ENCODE data around the gene PPP1R2B.
"Not testable (repeated sequence)": the region's sequence is repeated elsewhere in the genome, so short reads cannot be mapped to it uniquely, and the experiment has no call there.

Gene PPP1R2B

DNA sequence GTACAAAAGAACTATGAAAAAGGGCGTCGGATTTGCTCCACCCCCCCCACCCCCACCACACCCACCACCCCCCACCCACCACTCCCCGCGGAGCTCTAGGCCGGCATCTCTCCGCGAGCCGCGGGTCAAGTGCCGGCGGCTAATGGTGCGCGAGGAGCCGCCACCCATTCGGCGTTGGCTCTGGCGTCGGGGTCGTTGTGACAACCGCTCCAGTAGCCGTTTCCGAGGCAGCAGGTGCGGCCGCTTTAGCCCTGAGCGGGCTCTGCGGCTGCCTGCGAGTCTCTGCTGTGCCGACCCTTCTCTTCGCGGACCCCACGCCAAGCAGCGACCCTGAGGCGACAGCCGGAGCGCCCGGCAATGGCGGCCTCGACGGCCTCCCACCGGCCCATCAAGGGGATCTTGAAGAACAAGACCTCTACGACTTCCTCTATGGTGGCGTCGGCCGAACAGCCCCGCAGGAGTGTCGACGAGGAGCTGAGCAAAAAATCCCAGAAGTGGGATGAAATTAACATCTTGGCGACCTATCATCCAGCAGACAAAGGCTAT lies at the start of gene PPP1R2B:
PPP1R2B (plus strand) TSS at position 90 of the 546 bp plus-strand sequence; CDS start at position 358, 268 bp downstream.
- no peak for DNase-seq

- DNase-seq = peak; percentile 54
Observed at GRCh38 chr5:156800929-156801328, 49.2 kb upstream of the PPP1R2B start.

GRCh38 chr5:156802501-156802900 lies 47.6 kb upstream of the PPP1R2B start:
- DNase-seq = no peak

DNA sequence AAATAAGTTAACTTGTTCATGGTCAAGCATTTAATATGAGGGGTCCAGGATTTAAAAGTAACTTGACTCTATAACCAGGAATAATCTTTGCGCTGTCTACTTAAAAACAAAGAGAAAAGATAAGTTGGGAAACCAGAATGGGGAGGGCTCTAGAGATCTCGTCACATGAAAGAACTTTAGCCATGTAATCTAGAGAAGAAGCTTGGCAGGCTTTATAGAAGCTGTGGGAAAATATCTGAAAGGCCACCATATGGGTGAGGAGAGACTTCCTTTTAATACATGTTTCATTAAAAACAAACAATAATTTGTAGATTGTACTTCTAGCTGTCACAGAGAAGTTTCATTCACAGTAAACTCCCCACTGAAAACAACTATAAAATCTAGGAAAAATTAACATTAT lies 46.7 kb upstream of the PPP1R2B start:
- no peak for DNase-seq

DNA sequence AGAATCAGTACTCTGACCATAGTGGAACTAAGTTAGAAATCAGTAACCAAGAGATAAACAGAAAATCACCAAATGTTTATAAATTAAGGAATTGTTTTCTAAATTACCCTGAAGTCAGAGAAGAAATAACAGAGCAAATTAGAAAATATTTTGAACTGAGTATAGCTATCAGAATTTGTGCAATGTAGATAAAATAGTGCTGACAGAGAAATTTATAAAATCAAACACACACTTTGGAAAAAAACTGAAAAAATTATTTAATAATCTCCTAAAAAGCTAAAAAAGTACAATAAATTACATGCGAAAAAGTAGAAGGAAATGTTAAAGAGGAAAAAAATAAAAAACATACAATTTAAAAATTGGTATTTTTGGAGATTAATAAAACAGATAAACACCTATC lies 37.1 kb upstream of the PPP1R2B start:
- DNase-seq = no peak

GRCh38 chr5:156815988-156816599 lies 34.0 kb upstream of the PPP1R2B start:
- DNase-seq = peak; percentile 76

DNA sequence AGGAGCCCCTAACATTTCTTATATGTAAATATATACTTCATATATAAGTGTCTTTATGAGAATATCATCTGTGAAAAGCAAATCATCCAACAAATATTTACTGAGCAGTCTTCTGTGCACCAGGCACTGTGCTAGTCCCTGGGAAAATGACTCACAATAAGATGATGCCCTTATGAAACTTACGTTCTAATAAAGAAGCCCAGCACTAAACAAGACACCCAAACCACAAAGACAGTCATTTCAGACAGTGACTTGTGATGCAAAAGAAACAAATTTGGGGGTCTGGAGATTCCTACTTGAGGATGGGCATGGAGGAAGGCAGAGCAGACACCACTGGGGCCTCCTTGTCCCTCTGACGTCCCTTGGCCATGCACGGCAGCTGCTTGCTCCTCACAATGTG lies 30.6 kb upstream of the PPP1R2B start:
- DNase-seq = no peak

GRCh38 chr5:156819967-156820581 lies 30.0 kb upstream of the PPP1R2B start:
- no peak for DNase-seq

DNA sequence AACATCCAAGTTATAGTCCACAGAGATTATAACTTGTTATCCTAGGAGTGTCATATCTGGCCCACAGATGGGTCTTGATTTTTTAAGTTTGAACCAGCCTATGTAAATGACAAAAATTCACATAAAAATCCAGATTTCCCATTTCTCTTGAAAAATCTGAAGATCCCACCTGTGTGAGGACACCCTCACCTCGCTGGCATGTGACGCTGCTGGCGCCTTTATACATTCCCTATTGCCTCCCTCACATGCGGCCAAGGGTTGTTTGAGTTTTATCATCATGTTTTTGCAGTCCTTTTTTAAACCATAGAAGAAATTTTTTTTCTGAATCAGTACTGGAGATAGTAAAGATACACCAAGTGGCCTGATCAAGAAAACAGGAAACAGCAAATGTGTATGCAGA lies 25.9 kb upstream of the PPP1R2B start:
- DNase-seq = no peak

DNA sequence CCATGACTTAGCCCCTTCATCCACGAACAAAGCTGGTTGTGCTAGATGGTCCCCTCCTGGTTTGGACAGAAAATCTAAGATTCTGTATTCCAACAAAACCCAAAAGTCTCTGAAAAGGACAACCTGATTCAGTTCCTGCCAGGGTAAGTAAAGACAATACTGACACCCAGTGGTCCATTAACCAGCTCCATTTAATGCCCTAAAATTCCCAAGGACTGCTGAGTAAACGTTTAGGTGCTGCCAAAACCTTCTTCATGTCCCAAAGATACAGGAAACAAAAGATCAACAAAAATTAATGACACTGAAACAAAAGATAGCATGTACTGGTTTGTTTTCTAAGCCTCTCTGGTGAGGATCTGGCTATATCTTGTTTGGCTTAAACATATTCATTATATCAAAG lies 25.3 kb upstream of the PPP1R2B start:
- DNase-seq = peak; percentile 85

DNA sequence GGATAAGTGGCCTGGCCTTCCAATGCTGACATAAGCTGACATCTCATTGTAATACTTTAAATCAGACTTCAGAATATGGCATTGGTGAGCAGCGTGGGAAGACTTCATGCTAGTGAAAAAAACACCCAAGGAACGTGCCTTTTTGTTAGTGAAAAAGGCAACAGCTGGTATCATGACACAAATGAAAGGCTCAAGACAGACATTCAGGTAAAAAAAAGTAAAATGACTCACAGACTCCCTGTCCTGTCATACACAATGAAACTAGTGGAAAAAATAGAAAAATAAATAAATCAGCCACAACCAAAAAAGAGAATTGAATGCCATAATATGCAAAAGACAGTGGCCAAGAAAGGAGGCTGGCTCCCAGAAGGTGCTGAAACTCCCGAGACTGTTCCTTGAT lies 24.4 kb upstream of the PPP1R2B start:
- no peak for DNase-seq

- no peak for DNase-seq
Observed at GRCh38 chr5:156826150-156826549, 23.9 kb upstream of the PPP1R2B start.

DNA sequence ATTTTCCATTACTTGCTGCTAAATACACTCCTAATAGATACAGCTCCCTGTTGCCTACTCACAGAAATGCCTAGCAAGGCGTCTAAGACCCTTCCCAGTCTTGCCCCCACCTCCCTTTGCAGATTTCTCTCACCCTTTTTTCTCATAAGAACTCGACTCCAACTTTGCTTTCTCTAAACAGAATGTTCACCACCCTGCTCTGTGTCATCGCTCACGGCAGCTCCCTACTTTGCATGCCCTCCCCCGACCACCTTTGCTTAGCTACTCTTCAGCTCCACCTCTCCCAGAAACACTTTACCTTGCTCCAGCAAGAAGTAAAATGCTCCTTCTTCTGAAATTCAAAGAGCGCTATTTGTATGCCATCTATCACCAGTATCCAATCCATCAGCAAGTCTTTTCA lies 15.2 kb upstream of the PPP1R2B start:
- no peak for DNase-seq

DNA sequence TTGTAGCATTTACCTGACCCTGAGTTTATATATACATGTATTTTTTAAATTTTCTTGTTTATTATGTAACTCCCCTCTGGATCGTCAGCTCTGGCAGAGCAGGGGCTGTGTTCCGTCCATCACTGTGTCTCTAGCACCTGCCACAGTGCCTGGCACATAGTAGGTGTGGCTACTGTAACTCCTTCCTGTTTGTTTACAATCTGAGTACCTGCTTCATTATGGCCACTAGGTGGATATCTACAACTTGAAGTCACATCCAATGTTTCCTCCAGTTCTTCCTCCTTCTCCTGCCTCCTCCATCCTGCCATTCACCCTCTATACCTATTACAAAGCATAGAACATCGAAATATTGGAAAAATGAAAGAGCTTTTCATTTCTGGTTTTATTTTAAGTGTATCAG lies 14.2 kb upstream of the PPP1R2B start:
- DNase-seq = peak; percentile 70

- no peak for DNase-seq
Observed at GRCh38 chr5:156836846-156837245, 13.2 kb upstream of the PPP1R2B start.

- peak; percentile 82 for DNase-seq
Observed at GRCh38 chr5:156838961-156839360, 11.1 kb upstream of the PPP1R2B start.

DNA sequence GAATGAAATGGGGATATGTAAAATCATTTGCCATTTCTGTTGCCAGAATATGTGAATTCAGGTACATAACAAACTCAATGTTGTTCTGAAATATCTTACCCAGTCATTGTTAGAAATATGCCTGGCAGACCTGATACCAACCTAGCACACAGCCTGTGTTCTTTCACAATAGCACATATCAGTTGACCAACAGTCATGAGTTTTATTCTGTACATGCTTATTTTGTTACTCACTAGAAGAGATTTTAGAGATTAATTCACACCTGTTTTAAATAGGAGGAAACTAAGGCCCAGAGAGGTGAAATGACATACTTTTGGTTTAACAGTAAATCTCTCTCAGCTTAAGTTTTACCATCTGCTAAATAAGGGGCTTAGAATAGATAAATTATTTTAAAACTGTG lies 8.4 kb upstream of the PPP1R2B start:
- no peak for DNase-seq

DNA sequence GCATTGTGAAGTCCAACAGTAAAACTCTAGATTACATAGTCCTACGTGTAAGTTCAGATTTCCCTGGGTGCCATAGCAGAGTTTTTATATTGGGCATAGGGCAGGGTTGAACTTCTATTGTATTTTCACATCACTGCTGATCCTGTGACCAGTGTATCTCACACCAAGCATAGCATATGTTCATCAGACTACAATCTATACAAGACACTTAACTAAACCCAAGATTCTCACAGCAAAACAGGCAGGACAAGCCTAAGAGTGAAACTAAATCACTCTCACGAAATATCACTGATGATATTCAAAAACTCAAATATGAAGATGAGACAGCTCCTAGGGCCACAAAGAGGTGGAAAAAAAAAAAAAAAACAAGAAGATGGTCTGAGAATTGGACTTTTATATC lies 3.2 kb upstream of the PPP1R2B start:
- DNase-seq = no peak

GRCh38 chr5:156848447-156848846 lies 1.6 kb upstream of the PPP1R2B start:
- not testable (repeated sequence) for DNase-seq

GRCh38 chr5:156851880-156852279 lies 1.8 kb downstream of the PPP1R2B start:
- DNase-seq = no peak

- not testable (repeated sequence) for DNase-seq
Observed at GRCh38 chr5:156853055-156853454, 3.0 kb downstream of the PPP1R2B start.

DNA sequence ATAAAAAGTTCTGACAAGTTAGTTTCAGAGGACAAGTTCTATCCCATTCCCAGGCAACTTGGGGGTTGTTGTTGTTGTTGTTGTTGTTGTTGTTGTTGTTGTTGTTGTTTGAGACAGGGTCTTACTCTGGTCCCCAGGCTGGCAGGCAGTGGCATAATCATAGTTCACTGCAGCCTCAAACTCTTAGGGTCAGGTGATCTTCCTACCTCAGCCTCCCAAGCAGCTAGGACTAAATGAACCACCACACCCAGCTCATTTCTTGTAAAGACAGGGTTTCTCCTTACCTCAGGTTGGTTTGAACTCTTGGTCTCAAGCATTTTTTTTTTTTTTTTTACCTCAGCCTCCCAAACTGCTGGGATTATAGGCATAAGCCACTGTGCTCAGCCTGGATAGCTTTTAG lies 15.3 kb downstream of the PPP1R2B start:
- peak; percentile 8 for DNase-seq

DNA sequence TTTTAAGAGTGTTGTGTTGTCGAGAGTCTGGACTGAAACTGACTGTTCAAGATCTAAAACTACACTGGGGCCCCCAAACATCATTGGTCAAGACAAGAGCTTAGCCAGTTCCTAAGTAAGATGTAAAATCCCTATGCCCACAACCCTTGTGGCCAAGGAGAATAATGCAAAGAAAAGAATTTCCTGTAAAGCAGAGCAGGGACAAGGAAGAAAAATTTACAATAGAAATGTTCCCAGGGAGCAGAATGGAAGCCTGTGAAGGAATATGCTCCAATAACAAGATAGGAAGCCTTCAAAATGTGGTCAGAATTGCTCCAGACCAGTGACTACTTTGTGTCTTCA lies 20.4 kb downstream of the PPP1R2B start:
- no peak for DNase-seq

- no peak for DNase-seq
Observed at GRCh38 chr5:156871212-156871611, 21.1 kb downstream of the PPP1R2B start.
